GM12875 (cell line): ENCODE results near the gene APEH.
A peak's percentile ranks its signal among the peaks of the same experiment; 100 is the strongest.

ENCODE experiments used
- H3K4me3 ChIP-seq: one replicate; pipeline ENCODE4 v1.5.1; 2011; ENCODE audit warnings: low read depth, low read length, control low read depth
- TF ChIP-seq, protein P1 (sequence below): IDR thresholded peaks from 2 replicates; pipeline ENCODE4 v1.5.1; 2011; ENCODE audit warnings: low read depth, mild to moderate bottlenecking, control low read depth, inconsistent platforms, low read length, moderate library complexity, borderline replicate concordance; ENCODE audit not compliant: insufficient read depth

APEH gene

DNA sequence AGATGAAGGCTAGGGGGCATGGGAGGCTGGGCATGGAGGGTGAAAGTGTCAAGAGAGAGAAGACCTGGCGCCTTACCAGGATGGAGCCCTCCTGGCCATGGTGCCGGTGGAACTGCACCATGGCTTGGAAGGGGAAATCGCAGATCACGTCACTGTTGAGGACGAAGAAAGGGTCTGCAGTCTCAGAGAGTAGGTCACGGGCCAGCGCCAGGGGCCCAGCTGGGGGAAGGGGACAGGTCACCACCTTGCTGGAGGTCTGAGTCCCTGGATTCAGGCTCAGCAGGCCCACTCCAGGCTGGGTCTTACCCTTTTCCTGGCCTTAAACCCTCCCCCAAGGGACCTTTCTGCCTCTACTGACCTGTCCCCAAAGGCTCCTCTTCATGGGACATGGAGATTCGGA lies 48.7 kb downstream of the APEH start:
- H3K4me3 ChIP-seq: peak overlapping the region; percentile 100
- TF ChIP-seq, protein P1, sequence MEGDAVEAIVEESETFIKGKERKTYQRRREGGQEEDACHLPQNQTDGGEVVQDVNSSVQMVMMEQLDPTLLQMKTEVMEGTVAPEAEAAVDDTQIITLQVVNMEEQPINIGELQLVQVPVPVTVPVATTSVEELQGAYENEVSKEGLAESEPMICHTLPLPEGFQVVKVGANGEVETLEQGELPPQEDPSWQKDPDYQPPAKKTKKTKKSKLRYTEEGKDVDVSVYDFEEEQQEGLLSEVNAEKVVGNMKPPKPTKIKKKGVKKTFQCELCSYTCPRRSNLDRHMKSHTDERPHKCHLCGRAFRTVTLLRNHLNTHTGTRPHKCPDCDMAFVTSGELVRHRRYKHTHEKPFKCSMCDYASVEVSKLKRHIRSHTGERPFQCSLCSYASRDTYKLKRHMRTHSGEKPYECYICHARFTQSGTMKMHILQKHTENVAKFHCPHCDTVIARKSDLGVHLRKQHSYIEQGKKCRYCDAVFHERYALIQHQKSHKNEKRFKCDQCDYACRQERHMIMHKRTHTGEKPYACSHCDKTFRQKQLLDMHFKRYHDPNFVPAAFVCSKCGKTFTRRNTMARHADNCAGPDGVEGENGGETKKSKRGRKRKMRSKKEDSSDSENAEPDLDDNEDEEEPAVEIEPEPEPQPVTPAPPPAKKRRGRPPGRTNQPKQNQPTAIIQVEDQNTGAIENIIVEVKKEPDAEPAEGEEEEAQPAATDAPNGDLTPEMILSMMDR: no peak

DNA sequence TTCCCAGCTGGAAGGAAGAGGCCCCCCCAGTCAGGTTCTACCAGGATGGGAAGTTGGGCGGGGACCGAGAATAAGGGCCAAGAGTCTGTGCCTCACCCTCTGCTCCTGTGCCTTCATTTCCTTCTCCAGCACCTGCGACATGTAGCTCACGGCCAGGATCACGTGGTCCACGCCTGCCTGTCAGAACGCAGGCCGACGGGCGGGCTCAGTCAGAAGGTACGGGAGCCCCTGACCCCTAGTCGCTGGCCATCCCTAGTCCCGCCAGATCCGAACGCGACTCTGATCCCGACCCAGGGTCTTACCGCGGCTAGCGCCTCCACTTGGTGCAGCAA lies 49.1 kb downstream of the APEH start:
- H3K4me3 ChIP-seq: peak overlapping the region; percentile 100
- TF ChIP-seq, protein P1: no peak

DNA sequence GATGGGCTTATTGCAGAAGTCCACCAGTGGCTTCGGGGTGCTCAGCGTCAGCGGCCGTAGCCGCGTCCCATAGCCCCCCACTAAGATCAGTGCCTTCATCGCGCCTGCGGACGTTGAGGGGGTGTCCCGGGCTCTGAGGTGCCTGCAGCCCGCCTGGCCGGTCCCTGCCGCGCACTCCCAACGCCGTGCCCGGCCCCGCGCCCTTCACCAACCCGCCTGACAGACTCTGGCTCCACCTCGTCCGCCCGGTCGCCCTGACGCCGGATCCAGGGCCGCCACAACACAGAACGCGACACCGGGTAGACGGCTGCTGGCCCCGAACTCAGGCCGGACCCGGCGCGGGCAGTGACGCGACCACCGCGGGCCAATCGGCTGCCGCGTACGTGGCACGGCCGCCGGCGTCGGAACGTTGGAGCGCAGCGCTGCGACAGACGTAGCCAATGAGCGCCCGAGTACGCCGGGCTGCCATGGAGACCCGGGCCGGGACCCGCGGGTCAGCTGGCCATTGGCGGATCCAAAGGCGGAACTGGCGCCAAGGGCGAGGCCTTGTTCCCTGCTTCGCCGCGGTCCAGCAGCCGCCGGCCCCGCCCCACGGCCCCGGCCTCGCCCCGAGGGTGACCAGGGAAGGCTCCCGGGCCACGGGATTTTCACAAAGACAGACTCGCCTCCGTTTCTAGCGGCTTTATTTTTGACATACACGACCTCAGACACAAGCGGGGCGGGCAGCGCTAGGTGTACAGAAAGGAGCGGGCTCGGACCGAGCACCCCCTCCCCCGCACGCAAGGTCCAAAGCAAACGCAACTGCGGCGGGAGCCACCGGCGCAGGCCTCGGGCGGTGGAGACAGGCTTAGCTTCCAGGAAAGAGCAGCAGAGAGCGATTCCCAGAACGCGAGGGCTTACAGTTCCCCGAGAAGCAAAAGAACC lies 49.7 kb downstream of the APEH start, which contains the start of gene GMPPB:
Gene GMPPB (minus strand): TSS at position 324 of the 924 bp plus-strand sequence. CDS start 225 bp downstream, at position 99.
- H3K4me3 ChIP-seq: peak within 1 kb of the TSS; percentile 100
- TF ChIP-seq, protein P1: no peak

DNA sequence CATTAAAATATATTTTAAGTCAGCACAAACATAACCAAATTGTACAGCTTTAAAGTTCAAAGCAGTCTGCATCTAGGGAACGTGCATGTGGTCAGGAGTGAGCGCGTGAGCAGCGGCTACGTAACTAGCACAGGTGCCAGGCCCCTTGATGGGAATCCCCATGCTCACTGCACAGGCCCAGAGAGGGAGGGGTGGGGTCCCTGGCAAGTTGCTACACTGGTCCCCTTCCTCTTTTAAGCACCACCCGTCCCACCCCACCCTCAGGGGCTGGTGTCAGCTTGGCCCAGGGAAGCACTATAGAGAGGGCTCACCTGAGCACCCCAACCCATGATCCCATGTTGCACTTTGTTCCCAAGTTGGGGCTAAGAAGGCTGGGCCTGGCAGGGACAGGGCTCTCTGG lies 50.4 kb downstream of the APEH start:
- TF ChIP-seq, protein P1: no peak

DNA sequence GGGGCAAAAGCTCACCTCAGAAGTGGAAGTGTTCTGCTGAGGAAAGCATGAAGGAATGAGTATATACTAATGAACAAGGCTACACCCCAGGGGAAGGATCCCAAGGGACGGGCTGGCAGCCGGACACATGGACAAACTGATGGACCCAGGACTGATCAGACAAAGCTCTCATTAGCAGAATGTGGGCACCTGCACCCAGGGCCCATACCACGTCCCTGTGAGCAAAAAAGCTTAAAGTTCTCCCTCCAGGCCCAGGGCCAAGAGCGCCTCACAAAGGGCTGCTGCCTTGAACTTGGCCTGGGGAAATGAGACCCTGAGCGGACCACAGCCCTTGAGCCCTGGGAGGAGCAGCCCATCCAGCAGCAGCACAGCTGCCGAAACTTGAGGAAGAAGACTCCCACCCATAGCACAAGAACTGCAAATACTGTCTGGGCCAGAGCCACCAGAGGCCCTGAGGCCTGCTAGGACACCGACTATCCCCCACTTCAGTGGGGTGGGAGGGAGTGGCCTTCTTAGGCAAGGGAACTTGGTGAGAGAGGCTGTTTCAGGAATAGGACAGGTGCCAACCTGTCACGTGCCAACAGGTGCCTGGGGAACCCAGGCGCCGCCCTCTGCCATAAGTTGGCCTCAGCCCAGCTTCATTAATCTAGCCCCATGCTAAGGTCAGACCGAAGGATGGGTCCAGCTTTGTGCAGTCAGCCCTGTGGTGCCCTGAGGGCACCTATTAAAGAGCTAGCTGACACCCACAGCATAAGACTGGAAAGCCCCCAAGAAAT lies 51.9 kb downstream of the APEH start:
- TF ChIP-seq, protein P1: no peak
- H3K4me3 ChIP-seq: no peak overlapping the region

More for the DNA sequence above, 50.4 kb downstream of the APEH start:
- peak overlapping the region; percentile 67 for H3K4me3 ChIP-seq

DNA sequence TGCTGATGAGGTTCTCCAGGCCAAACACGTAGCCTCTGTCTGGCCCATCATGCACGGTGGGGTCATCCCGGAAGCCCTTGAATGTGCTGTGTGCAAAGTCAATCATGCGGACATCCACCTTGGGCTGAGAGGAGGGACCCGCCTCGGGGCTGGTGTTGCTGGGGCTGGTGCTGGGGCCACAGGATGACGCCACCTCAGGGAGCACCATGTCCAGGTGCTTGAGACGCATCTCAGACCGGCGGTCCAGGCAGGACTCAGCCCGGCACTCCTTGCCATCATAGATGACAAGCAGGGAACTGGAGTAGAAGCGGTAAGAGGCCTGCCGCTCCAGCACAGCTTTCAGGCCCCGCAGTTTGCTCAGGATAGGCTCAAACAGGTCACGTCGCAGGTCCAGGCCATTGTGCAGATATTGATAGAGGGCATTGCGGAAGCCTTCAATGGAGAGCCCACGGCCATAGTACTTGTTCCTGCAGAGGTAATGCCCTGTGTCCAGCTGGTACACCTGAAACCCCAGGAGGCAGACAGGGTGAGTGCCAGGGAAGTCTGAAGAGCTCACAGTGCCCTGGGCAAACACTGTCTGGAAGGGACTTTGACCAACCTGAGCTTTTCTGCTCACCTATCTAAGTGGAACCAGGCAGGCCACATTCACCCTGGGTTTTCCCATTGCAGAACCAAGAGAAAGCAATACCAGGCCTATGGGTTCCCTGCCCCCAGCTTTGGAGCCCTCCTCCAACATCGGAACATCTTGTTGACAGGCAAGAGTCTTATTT lies 53.2 kb downstream of the APEH start:
- H3K4me3 ChIP-seq: no peak overlapping the region
- TF ChIP-seq, protein P1: no peak
